ENCODE results near the gene OR5A2.
"Not testable (repeated sequence)": the region's sequence is repeated elsewhere in the genome, so short reads cannot be mapped to it uniquely, and the experiment has no call there.

OR5A2 gene

DNA sequence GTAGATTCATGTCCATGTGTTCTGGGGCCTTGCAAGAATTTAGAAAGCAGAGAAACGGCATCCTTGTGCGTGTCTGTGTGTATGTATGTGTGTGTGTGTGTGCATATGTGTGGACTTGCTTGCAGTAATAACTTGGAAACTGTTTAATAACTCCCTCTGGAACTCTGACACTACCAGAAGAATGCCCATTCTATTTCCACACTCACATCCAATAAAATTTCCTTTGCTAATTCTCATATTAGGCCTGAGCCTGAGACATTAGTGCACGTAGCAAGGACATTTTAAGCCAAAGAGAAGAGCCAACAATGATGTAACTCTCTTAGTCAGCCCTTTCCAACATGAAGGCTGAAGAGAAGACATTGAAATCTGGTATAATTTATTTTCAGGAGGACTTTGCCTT, 33.7 kb upstream of the OR5A2 start:
- no peaks in the 10 kb centered on the region for H3K4me1 ChIP-seq
- H3K9me3 ChIP-seq (ENCODE audit: control insufficient read depth, low read length), result no peaks in the 10 kb centered on the region
- no peak overlapping the region for H3K27ac ChIP-seq
- no peak overlapping the region for H2AFZ ChIP-seq
- H3K9ac ChIP-seq, result no peak overlapping the region
- H3K27me3 ChIP-seq (ENCODE audit: control insufficient read depth, insufficient read depth, low read length), result no peaks in the 10 kb centered on the region
- TF ChIP-seq CTCF (IDR thresholded peaks at IDR 0.05), result no peak
- H3K4me3 ChIP-seq (ENCODE audit: low read depth, low read length), result no peak overlapping the region
- no peaks in the 10 kb centered on the region for H3K36me3 ChIP-seq (ENCODE audit: control insufficient read depth, insufficient read depth, low read length)
- H3K4me2 ChIP-seq (ENCODE audit: low read length), result no peak overlapping the region
- H3K79me2 ChIP-seq, result no peaks in the 10 kb centered on the region

DNA sequence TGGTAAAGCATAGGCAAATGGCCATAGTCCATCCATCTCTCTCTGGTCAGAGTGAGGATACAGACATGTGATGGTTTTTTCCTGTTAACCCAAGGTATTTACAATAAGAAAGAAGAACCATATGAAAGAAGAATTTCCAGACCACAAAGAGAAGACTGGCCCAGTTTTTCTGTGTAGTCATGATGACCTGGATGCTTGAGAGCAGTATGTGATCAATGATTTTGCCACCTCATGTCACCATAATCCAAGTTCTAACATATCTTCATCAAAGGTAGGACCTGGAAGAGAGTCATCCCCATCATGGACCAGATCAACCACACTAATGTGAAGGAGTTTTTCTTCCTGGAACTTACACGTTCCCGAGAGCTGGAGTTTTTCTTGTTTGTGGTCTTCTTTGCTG, 30.4 kb upstream of the OR5A2 start, which contains the start of gene OR4D6:
Gene OR4D6 (plus strand): TSS at position 301 of the 400 bp plus-strand sequence. CDS start 0 bp downstream, at position 301.
- H3K9me3 ChIP-seq (ENCODE audit: control insufficient read depth, low read length), result no peaks in the 10 kb centered on the region
- no peaks in the 10 kb centered on the region for H3K27me3 ChIP-seq (ENCODE audit: control insufficient read depth, insufficient read depth, low read length)
- no peak for TF ChIP-seq CTCF (IDR thresholded peaks at IDR 0.05)
- H3K4me3 ChIP-seq (ENCODE audit: low read depth, low read length), result no peak within 1 kb of the TSS
- H3K36me3 ChIP-seq (ENCODE audit: control insufficient read depth, insufficient read depth, low read length), result no peaks in the 10 kb centered on the region
- no peak within 1 kb of the TSS for H3K4me2 ChIP-seq (ENCODE audit: low read length)
- H3K79me2 ChIP-seq, result no peaks in the 10 kb centered on the region
- no peak within 1 kb of the TSS for H3K27ac ChIP-seq
- no peaks in the 10 kb centered on the region for H3K4me1 ChIP-seq
- no peak within 1 kb of the TSS for H2AFZ ChIP-seq
- no peak within 1 kb of the TSS for H3K9ac ChIP-seq

DNA sequence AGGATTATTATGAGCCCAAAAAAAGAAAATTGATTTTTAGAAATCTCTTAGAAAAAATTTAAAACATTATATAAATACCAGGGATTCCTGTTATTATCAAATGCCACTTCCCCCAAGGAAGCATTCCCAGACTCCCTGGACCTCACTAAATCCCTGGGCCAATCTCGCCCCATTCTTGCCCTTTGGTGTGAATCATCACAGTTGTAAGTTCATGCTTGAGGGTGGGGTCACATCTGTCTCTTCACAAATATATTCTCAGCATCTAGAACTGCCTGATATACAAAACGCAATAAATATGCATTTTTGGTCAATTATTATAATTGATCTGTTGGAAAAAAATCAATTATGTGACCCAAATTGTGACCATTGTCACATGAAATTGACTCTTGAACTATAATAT, 22.3 kb upstream of the OR5A2 start:
- no peak overlapping the region for H3K9ac ChIP-seq
- no peak overlapping the region for H3K27ac ChIP-seq
- no peaks in the 10 kb centered on the region for H3K27me3 ChIP-seq (ENCODE audit: control insufficient read depth, insufficient read depth, low read length)
- no peak overlapping the region for H3K4me3 ChIP-seq (ENCODE audit: low read depth, low read length)
- H2AFZ ChIP-seq, result no peak overlapping the region
- TF ChIP-seq CTCF (IDR thresholded peaks at IDR 0.05), result no peak
- no peaks in the 10 kb centered on the region for H3K36me3 ChIP-seq (ENCODE audit: control insufficient read depth, insufficient read depth, low read length)
- no peaks in the 10 kb centered on the region for H3K4me1 ChIP-seq
- H3K9me3 ChIP-seq (ENCODE audit: control insufficient read depth, low read length), result no peaks in the 10 kb centered on the region
- H3K4me2 ChIP-seq (ENCODE audit: low read length), result no peak overlapping the region
- H3K79me2 ChIP-seq, result no peaks in the 10 kb centered on the region

DNA sequence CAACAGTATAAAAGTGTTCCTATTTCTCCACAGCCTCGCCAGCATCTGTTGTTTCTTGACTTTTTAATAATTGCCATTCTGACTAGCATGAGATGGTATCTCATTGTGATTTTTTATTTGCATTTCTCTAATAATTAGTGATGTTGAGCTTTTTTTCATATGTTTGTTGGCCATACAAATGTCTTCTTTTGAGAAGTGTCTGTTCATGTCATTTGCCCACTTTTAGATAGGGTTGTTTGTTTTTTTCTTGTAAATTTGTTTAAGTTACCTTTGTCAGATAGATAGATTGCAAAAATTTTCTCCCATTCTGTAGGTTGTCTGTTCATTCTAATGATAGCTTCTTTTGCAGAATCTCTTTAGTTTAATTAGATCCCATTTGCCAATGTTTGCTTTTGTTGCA, 19.4 kb upstream of the OR5A2 start:
- not testable (repeated sequence) for H3K79me2 ChIP-seq; H3K36me3 ChIP-seq (ENCODE audit: control insufficient read depth, insufficient read depth, low read length); H3K9me3 ChIP-seq (ENCODE audit: control insufficient read depth, low read length); H3K27me3 ChIP-seq (ENCODE audit: control insufficient read depth, insufficient read depth, low read length); H3K4me2 ChIP-seq (ENCODE audit: low read length); H3K4me3 ChIP-seq (ENCODE audit: low read depth, low read length); H3K9ac ChIP-seq; H2AFZ ChIP-seq; H3K4me1 ChIP-seq; H3K27ac ChIP-seq

- H3K27me3 ChIP-seq (ENCODE audit: control insufficient read depth, insufficient read depth, low read length), result no peaks in the 10 kb centered on the region
- no peak for TF ChIP-seq CTCF (IDR thresholded peaks at IDR 0.05)
- H2AFZ ChIP-seq, result no peak overlapping the region
- H3K79me2 ChIP-seq, result no peaks in the 10 kb centered on the region
- no peaks in the 10 kb centered on the region for H3K4me1 ChIP-seq
- H3K4me2 ChIP-seq (ENCODE audit: low read length), result no peak overlapping the region
- H3K36me3 ChIP-seq (ENCODE audit: control insufficient read depth, insufficient read depth, low read length), result no peaks in the 10 kb centered on the region
- H3K27ac ChIP-seq, result no peak overlapping the region
- H3K9me3 ChIP-seq (ENCODE audit: control insufficient read depth, low read length), result no peaks in the 10 kb centered on the region
- no peak overlapping the region for H3K4me3 ChIP-seq (ENCODE audit: low read depth, low read length)
- H3K9ac ChIP-seq, result no peak overlapping the region
Measured at GRCh38 chr11:59437770-59438169, 11.6 kb upstream of the OR5A2 start.

Measured in parathyroid adenoma (tissue), 2 donors.